DND-41 (cell line): ENCODE measurements around the gene GATA3.

ENCODE experiments used
- CTCF ChIP-seq: IDR thresholded peaks from 2 replicates; pipeline ENCODE4 v1.5.1; 2012; ENCODE audit warnings: borderline replicate concordance, low read length, moderate library complexity, mild to moderate bottlenecking; ENCODE audit not compliant: poor library complexity, severe bottlenecking; ENCODE audit errors: extremely low read depth
- EZH2 ChIP-seq: IDR thresholded peaks from 3 replicates; pipeline ENCODE4 v1.6.1; 2012; ENCODE audit warnings: borderline replicate concordance, low read depth, mild to moderate bottlenecking, moderate library complexity, low read length, inconsistent platforms; ENCODE audit not compliant: severe bottlenecking

- TF ChIP-seq CTCF: no peak
- no peak for TF ChIP-seq EZH2
These were observed 843 bp upstream of the GATA3 start for GRCh38 chr10:8053446-8054243.
